Type B pancreatic cell (in vitro differentiated cells): ENCODE data around the gene GUCY1A1. TPM values are rescaled to one million over a fixed set of nuclear protein-coding genes. Genes with fewer than 3 reads are reported as not detected.

Experiments
- DNase-seq: peaks from one replicate; pipeline ENCODE4 v3.0.0; 2021; ENCODE audit warnings: mixed read lengths; ENCODE audit not compliant: unreplicated experiment; ENCODE audit errors: extremely low spot score
- H3K27ac Mint-ChIP-seq: 2 replicates; pipeline ENCODE4 v1.8.0; 2021; ENCODE audit warnings: mild to moderate bottlenecking, mixed read lengths
- H3K27me3 Mint-ChIP-seq: 2 replicates; pipeline ENCODE4 v1.8.0; 2021; ENCODE audit warnings: mixed read lengths
- H3K36me3 Mint-ChIP-seq: 2 replicates; pipeline ENCODE4 v1.8.0; 2021; ENCODE audit warnings: mixed read lengths
- H3K4me1 Mint-ChIP-seq: one replicate; pipeline ENCODE4 v1.8.0; 2021; ENCODE audit warnings: mixed read lengths; ENCODE audit not compliant: unreplicated experiment
- H3K4me3 Mint-ChIP-seq: 2 replicates; pipeline ENCODE4 v1.8.0; 2021; ENCODE audit warnings: mild to moderate bottlenecking, mixed read lengths
- H3K9me3 Mint-ChIP-seq: 2 replicates; pipeline ENCODE4 v1.8.0; 2021; ENCODE audit warnings: mixed read lengths
- CTCF ChIP-seq: fragments of 200-600 bp; sonication (generic); conservative IDR thresholded peaks from 2 replicates; pipeline ENCODE4 v1.5.0; 2021; ENCODE audit warnings: antibody characterized with exemption, mild to moderate bottlenecking
- total RNA-seq: library from RNA; stranded (reverse); gene quantifications from 2 replicates; pipeline ENCODE4 v1.2.1, GENCODE V29; 2021; ENCODE audit warnings: low replicate concordance

The GUCY1A1 gene
- total RNA-seq, 1 donor from 2014 or later = 6.2 TPM

GRCh38 chr4:155679343-155679742 is 12.7 kb downstream of the GUCY1A1 start:
- no peaks in the 10 kb centered on the region for H3K27me3 Mint-ChIP-seq
- peaks cover 14% of the 10 kb centered on the region for H3K4me1 Mint-ChIP-seq

GRCh38 chr4:155681886-155682285 is 15.2 kb downstream of the GUCY1A1 start:
- H3K27me3 Mint-ChIP-seq = no peaks in the 10 kb centered on the region
- no peak for DNase-seq
- H3K27ac Mint-ChIP-seq = no peak overlapping the region
- H3K9me3 Mint-ChIP-seq = no peaks in the 10 kb centered on the region
- H3K4me1 Mint-ChIP-seq = peaks cover under 1% of the 10 kb centered on the region
- H3K36me3 Mint-ChIP-seq = no peaks in the 10 kb centered on the region
- no peak for TF ChIP-seq CTCF
- H3K4me3 Mint-ChIP-seq = no peak overlapping the region

More at GRCh38 chr4:155679343-155679742, 12.7 kb downstream of the GUCY1A1 start:
- Mint-ChIP-seq H3K36me3 (no peaks in the 10 kb centered on the region), H3K9me3 (no peaks in the 10 kb centered on the region), H3K27ac (no peak overlapping the region), H3K4me3 (no peak overlapping the region)
- TF ChIP-seq CTCF = no peak
- no peak for DNase-seq

GRCh38 chr4:155684423-155684822 is 17.8 kb downstream of the GUCY1A1 start:
- Mint-ChIP-seq H3K4me1 (no peaks in the 10 kb centered on the region), H3K27me3 (no peaks in the 10 kb centered on the region), H3K27ac (no peak overlapping the region), H3K9me3 (no peaks in the 10 kb centered on the region), H3K36me3 (no peaks in the 10 kb centered on the region), H3K4me3 (no peak overlapping the region)
- no peak for TF ChIP-seq CTCF
- no peak for DNase-seq

- H3K36me3 Mint-ChIP-seq = no peaks in the 10 kb centered on the region
- no peak overlapping the region for H3K4me3 Mint-ChIP-seq
- no peaks in the 10 kb centered on the region for H3K4me1 Mint-ChIP-seq
- H3K9me3 Mint-ChIP-seq = no peaks in the 10 kb centered on the region
- no peak for DNase-seq
- TF ChIP-seq CTCF = no peak
- H3K27me3 Mint-ChIP-seq = no peaks in the 10 kb centered on the region
- H3K27ac Mint-ChIP-seq = no peak overlapping the region
Measured at GRCh38 chr4:155684892-155685541, 18.4 kb downstream of the GUCY1A1 start.

GRCh38 chr4:155687380-155687982 is 20.8 kb downstream of the GUCY1A1 start:
- DNase-seq = no peak
- Mint-ChIP-seq H3K4me1 (no peaks in the 10 kb centered on the region), H3K36me3 (no peaks in the 10 kb centered on the region), H3K4me3 (no peak overlapping the region), H3K27me3 (no peaks in the 10 kb centered on the region), H3K27ac (no peak overlapping the region), H3K9me3 (no peaks in the 10 kb centered on the region)
- TF ChIP-seq CTCF = no peak
